ENCODE data around the gene C4BPA.

Gene C4BPA

DNA sequence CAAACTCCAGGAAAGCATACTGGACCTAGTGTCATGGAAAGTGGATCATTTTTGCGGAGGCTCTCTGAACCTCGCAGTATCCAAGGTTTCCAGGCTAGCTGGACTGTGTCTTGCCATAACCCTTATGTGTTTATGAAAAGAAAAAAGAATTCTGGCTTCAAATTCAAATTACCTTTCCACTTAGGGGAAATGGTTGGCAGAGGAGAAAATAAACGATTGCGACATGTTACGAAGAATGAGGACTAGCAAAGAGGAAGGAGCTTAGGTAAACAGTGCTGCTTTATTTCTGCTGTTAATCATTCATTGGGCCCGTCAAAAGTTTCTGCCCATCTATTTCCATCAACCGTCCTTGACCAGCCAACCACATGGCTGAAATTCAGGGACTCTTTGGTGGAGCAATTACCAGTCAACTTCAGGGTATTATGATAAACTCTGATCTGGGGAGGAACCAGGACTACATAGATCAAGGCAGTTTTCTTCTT, at the start of gene C4BPA:
TSS of gene C4BPA (plus strand) at position 342 of the 482 bp plus-strand sequence. CDS start 8,793 bp downstream, outside the sequence.
- no peak for DNase-seq

GRCh38 chr1:207054491-207054890, 49.5 kb upstream of the C4BPA start:
- DNase-seq: peak; percentile 10

DNA sequence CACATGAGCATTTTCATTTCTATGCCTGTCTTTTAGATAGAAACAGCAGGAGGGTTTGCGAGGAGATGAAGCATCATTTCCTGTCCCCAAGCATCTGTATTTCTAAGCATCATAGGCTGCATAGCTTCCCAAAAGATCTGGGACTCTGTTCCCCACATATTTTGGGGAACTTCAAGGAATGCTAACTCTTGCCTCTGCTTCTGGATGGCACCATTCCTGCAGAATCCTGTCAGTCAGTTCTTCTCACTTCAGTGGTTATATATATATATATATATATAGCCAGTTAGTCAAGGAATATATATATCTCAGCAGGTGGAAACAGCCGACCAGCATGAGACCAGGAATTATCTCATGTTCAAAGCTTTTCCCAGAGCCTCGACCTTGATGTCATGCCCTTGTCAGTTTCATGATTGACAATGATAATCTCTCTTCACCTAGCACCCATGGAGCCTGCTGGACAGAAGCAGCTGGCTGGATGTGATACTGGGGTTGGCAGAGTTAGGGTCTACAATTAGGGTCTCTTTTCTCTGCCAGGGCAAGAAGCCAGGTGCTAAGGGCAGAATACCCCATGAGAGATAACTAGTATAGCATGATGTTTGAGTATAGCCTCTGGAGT, 48.5 kb upstream of the C4BPA start:
- peak; percentile 27 for DNase-seq

DNA sequence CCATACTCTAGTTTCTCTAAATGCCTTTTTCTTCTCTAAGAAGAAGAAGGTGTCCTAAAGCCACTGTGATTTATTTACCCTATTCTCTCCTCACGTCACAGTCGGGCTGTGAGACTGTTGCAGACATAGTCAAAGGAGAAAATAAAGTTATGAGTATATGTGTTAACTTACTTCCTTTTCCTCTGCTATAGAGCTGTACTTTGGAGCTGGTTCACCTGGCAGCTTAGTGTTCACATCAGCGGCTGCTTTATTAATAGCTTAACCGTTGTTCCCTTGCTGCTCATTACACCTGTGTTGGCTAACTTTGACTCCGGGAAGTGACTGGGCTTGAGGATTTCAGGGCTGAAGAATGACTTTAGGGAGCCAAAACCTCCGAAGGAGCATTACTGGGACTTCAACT, 47.4 kb upstream of the C4BPA start:
- DNase-seq: peak; percentile 4

- peak; percentile 16 for DNase-seq
These were observed 45.8 kb upstream of the C4BPA start for GRCh38 chr1:207058252-207058651.

DNA sequence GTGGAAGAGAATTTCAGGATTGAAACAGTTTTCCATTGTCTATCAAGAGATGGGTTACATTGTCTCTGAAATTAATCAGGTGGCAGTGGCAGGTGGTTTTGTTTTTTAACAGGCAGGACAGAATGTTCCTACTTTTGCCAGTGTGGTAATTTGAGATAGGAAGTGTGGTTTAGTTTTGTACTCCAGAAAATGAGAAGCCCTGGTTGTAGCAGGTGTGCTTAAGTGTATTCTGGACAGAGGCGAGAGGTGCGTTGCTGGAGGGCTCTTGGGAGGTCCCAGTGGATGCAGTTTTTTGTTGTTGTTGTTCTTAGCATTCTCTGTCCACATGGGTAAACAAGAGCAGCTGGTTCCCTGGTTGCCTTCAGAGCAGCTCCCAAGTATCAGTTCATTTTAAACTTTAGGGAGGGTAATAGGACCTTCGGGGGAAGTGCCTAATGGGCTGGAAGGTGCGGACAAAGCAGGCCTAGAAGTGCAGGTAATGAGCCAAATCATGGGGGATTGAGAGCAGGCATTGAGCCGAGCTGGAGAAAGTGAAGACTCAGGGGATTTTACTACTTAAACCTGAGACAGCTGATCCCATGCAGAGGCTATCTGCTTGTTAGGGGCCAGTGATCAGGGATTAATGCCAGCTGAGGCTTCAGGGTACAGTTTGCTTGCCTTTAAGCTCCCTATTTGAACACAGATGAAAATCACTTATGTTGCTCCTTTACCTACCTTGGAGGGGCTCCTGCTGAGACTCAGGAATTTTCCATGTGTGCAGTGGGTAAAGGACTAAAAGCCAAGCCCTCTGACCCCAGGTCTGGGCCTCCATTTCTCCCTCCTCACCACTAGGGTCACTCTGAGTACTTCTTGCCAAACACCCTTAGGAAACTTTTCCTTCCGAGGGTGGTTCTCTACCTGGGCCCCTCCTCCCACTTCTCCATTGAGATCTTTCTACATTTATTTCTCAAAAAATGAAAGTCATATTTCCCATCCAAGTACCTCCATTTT, 44.9 kb upstream of the C4BPA start:
- peak; percentile 54 for DNase-seq

DNA sequence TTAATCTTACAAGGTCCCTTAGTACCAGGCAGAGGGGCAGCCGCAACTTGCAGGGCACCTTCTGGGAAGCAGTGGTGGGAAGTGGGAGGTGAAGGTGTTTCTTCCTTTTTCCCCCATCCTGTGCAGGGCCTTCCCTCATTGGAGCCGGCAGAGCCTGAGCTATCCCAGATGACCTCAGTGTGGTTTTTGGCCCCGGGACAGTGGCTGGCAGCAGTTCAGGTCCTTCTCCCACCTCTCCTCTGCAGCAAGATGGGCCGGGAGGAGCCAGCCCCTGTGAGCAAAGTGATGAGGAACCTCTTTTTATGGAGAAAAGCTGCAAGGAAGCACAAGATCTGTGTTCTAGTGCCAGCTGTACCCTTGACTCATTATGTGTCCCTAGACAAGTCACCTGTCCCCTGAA, 44.2 kb upstream of the C4BPA start:
- DNase-seq: peak; percentile 32

- peak; percentile 4 for DNase-seq
These were observed 43.4 kb upstream of the C4BPA start for GRCh38 chr1:207060596-207060995.

GRCh38 chr1:207062058-207062457, 42.0 kb upstream of the C4BPA start:
- DNase-seq: peak; percentile 17

DNA sequence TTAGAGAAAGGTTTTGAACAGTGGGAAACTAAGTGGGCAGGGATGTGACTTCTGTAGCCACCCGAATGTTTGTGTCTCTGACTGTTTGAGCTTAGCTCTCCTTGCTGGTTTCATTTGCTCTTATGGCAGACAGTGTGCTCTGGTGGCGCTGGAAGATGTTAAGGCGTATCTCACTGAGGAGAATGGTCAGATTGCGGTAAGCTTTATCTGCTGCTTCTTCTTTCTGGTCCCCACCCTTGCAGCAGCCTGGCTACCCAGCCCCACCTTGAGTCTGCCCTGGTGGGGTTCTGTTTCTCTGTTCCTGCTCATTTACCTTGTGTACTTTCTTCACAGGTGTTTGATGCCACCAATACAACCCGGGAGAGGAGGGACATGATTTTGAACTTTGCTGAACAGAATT, 41.0 kb upstream of the C4BPA start:
- peak; percentile 21 for DNase-seq

- DNase-seq: peak; percentile 32
These were observed 39.5 kb upstream of the C4BPA start for GRCh38 chr1:207064561-207064960.

DNA sequence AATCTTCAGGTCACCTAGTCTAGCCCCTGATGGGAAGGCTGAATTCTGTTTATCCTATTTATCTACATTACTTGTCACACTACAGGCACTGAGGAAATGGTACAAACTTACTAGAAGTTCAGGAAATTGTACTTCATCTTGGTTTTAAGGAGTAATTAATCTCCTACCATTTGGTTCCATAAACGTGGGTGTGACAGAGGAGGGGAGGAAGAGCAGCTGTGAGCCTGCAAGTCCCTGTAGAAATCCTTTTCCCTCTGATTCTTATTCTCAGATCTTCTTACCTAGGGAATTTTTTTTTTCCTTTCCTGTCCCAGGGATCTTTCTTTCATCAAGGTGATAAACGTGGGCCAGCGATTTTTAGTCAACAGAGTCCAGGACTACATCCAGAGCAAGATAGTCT, 36.8 kb upstream of the C4BPA start:
- DNase-seq: no peak

- DNase-seq: peak; percentile 2
These were observed 36.4 kb upstream of the C4BPA start for GRCh38 chr1:207067665-207068064.

DNA sequence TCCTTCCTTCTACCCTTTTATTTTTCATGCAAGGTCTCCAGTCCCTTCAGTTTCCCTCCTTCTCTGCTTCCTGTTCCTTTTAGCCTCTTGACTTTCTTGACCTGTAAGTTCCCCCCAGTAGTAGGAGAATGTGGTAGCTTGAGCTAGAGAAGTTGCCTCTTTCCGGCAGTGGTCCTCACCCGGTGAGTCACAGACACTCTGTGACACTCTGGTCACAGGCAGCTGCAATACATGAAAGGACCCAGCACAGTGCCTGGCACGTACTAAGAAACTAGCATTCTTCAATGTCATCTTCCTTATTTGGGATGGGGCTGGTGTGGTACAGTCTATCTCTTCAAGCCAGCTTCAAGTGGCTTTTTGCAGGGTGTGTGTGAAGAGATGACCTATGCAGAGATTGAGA, 35.0 kb upstream of the C4BPA start:
- peak; percentile 3 for DNase-seq

GRCh38 chr1:207069858-207070506, 34.1 kb upstream of the C4BPA start:
- DNase-seq: no peak

- peak; percentile 32 for DNase-seq
These were observed 33.2 kb upstream of the C4BPA start for GRCh38 chr1:207070811-207071210.

GRCh38 chr1:207071426-207071825, 32.6 kb upstream of the C4BPA start:
- no peak for DNase-seq

- DNase-seq: no peak
These were observed 31.8 kb upstream of the C4BPA start for GRCh38 chr1:207072233-207072632.

DNA sequence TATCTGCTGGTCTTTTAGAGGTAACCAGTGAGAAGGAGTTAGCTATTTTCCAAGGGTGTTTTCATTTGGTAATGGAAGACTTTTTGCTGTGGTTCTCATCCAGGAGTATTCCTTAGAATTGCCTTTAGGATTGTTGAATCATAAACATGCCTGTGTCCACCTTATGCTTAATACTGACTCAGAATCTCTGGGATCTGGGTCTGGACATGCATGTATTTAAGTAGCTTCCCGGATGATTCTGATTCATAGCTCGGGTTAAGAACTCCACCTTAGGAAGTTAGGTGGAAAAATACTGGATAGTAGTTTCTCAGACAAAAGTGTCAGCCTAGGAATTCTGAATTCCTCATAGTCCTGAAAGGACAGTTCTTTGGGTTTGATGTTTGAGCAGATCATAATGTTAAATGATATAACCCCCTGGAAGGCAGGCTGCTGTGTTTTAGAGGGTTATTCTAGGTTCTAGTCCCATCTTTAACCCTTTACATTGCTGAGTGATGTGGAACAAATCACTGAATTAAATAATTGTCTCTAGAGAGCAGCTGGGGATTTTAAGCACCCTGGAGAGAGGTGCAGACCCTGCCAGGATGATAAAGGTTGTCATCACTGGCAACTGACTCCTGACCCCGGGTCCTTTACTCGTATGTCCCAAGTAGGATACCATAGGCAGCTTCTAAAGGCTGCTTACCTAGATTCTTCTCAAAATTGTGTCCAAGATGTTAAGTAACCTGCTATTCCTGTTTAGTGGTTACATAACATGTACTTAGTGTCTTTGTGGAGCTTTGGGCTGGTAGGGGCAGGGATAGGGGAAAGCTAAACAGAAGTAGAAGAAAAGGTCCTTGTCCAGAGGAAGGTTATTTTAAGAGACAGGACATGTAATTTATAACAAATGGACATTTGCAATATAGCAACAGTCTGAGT, 29.9 kb upstream of the C4BPA start:
- DNase-seq: peak; percentile 22

DNA sequence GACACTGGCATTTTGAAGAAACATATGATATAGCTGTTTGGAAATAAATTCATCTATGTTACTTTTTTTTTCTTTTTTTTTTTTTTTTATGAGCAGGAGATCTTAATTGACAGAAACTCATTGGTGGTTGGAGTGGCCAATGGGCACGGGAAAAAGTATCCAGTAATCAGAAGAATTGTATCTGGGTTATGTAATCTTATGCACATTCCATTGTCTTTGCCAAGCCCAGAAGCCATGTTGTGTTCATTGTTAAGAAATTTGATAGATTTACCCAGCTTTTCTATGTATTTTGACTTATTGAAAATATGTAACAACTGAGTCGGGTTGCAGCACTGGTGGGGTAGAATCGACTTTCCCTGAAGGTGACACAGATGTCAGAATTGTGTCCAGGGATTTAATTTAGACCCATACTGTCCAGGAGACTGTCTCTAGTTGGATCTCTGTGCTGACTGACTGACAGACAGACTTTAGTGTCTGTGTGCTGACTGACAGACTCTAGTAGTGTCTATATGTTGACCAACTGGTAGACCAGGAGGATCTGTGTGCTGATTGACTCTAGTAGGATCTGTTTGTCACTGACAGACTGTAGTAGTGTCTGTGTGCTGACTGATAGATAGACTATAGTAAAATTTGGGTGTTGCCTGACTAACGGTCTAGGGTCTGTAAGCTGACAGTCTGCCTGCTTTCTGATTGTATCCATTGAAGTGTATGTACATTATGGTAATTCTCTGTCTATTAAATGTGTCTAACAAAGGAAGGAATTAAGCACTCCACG, 27.7 kb upstream of the C4BPA start:
- peak; percentile 7 for DNase-seq

- DNase-seq: peak; percentile 18
These were observed 27.0 kb upstream of the C4BPA start for GRCh38 chr1:207077012-207077411.

All from islet precursor cell (in vitro differentiated cells).